GM12801 (cell line): Measurements from ENCODE around the gene TRIM66.

Experiments used
- CTCF ChIP-seq: IDR thresholded peaks from one replicate; pipeline ENCODE4 v1.5.1; 2011; ENCODE audit warnings: control low read depth; ENCODE audit not compliant: insufficient read length; ENCODE audit errors: extremely low read depth

TRIM66 gene

GRCh38 chr11:8658321-8659057 lies 24.0 kb downstream of the TRIM66 start:
- no peak for TF ChIP-seq CTCF

DNA sequence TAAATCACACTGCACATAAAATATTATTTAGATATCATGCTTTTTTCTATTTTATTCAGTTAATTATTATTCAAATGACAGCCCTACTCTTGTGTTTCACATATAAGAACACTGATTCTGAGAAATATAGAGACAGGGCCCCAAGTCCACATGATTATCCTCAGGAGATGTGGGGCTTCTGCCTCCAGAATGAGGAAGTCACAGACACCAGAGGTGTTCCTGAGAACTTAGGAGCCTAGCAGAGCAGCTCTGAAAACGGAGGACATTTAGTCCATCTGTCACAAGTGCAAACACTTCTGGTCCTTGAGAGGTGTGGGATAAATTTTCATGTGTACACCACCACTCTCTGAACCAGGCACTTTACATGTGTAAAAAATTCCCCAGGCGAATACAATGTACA lies 26.2 kb downstream of the TRIM66 start:
- TF ChIP-seq CTCF, result no peak

- no peak for TF ChIP-seq CTCF
These were observed 28.0 kb downstream of the TRIM66 start for GRCh38 chr11:8654503-8654902.

GRCh38 chr11:8652140-8652539 lies 30.3 kb downstream of the TRIM66 start:
- TF ChIP-seq CTCF, result no peak

GRCh38 chr11:8650401-8650990 lies 32.0 kb downstream of the TRIM66 start:
- no peak for TF ChIP-seq CTCF

DNA sequence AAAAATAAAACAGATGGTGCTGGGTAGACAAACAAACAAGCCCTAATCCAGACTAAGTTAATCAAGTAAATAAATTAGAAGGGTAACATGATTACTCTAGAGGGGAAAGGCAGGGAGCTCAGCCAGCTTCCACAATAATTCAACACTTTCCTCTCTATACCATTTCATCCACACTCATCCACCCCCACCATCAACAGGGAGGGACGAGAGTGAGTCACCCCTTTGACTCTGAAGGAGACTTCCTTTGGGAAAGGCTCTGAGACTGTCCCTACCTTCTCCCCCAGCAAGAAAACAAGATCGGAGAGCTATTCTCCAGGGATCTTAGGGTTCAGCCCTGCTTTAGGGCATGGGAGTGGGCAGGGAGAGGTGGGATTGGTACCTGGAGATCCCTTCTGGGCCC lies 33.1 kb downstream of the TRIM66 start:
- TF ChIP-seq CTCF, result no peak

GRCh38 chr11:8646873-8647272 lies 35.6 kb downstream of the TRIM66 start:
- no peak for TF ChIP-seq CTCF
